HEK293 (cell line): Measurements from ENCODE around the gene WDR3.

ENCODE experiments used
- KLF16 ChIP-seq: fragments of 450-650 bp; formaldehyde crosslinking; IDR thresholded peaks from 2 replicates; pipeline ENCODE4 v1.5.1; 2017; ENCODE audit warnings: missing biosample characterization, missing genetic modification characterization
- KLF8 ChIP-seq: fragments of 450-650 bp; formaldehyde crosslinking; IDR thresholded peaks from 2 replicates; pipeline ENCODE4 v1.5.1; 2016; ENCODE audit warnings: missing biosample characterization, missing genetic modification characterization
- SP7 ChIP-seq: fragments of 450-650 bp; formaldehyde crosslinking; IDR thresholded peaks from 2 replicates; pipeline ENCODE4 v1.5.1; 2016; ENCODE audit warnings: missing biosample characterization, missing genetic modification characterization
- WT1 ChIP-seq: fragments of 450-650 bp; formaldehyde crosslinking; IDR thresholded peaks from 2 replicates; pipeline ENCODE4 v1.5.1; 2016; ENCODE audit warnings: missing biosample characterization, missing genetic modification characterization
- ZBTB48 ChIP-seq: fragments of 450-650 bp; formaldehyde crosslinking; IDR thresholded peaks from 2 replicates; pipeline ENCODE4 v1.5.1; 2016; ENCODE audit warnings: missing biosample characterization, missing genetic modification characterization
- ZFP69B ChIP-seq: fragments of 450-650 bp; formaldehyde crosslinking; IDR thresholded peaks from 2 replicates; pipeline ENCODE4 v1.5.1; 2016; ENCODE audit warnings: missing biosample characterization, missing genetic modification characterization
- ZNF2 ChIP-seq: fragments of 450-650 bp; formaldehyde crosslinking; IDR thresholded peaks from 2 replicates; pipeline ENCODE4 v1.5.1; 2016; ENCODE audit warnings: missing biosample characterization, missing genetic modification characterization
- ZNF501 ChIP-seq: fragments of 450-650 bp; formaldehyde crosslinking; IDR thresholded peaks from 2 replicates; pipeline ENCODE4 v1.5.1; 2016; ENCODE audit warnings: missing biosample characterization, missing genetic modification characterization
- ZNF521 ChIP-seq: fragments of 450-650 bp; formaldehyde crosslinking; IDR thresholded peaks from 2 replicates; pipeline ENCODE4 v1.5.1; 2017; ENCODE audit warnings: missing biosample characterization, mild to moderate bottlenecking, missing genetic modification characterization
- ZNF561 ChIP-seq: fragments of 450-650 bp; IDR thresholded peaks from 2 replicates; pipeline ENCODE4 v1.5.1; 2018; ENCODE audit warnings: missing biosample characterization, missing genetic modification characterization, borderline replicate concordance
- ZNF600 ChIP-seq: fragments of 450-650 bp; formaldehyde crosslinking; IDR thresholded peaks from 2 replicates; pipeline ENCODE4 v1.5.1; 2016; ENCODE audit warnings: missing biosample characterization, missing genetic modification characterization
- ZNF629 ChIP-seq: fragments of 450-650 bp; formaldehyde crosslinking; IDR thresholded peaks from 2 replicates; pipeline ENCODE4 v1.5.1; 2017; ENCODE audit warnings: missing biosample characterization, missing genetic modification characterization
- ZNF660 ChIP-seq: fragments of 450-650 bp; IDR thresholded peaks from 2 replicates; pipeline ENCODE4 v1.5.1; 2018; ENCODE audit warnings: missing biosample characterization, mild to moderate bottlenecking, missing genetic modification characterization
- ZNF76 ChIP-seq: fragments of 450-650 bp; formaldehyde crosslinking; IDR thresholded peaks from 2 replicates; pipeline ENCODE4; 2016; ENCODE audit warnings: low read depth, missing biosample characterization, missing genetic modification characterization, borderline replicate concordance
- ZNF792 ChIP-seq: fragments of 450-650 bp; formaldehyde crosslinking; IDR thresholded peaks from 2 replicates; pipeline ENCODE4 v1.5.1; 2016; ENCODE audit warnings: missing biosample characterization, missing genetic modification characterization
- TF ChIP-seq, protein P1 (sequence below): fragments of 450-650 bp; formaldehyde crosslinking; IDR thresholded peaks from 2 replicates; pipeline ENCODE4 v1.5.1; 2017; ENCODE audit warnings: missing biosample characterization, missing genetic modification characterization
- TF ChIP-seq, protein P2 (sequence below): fragments of 450-650 bp; formaldehyde crosslinking; optimal IDR thresholded peaks from 2 replicates; pipeline ENCODE3; 2016; ENCODE audit warnings: missing biosample characterization, mild to moderate bottlenecking, missing genetic modification characterization
- TF ChIP-seq, protein P3 (sequence below): fragments of 450-650 bp; formaldehyde crosslinking; conservative IDR thresholded peaks from 2 replicates; pipeline ENCODE4 v1.5.1; 2016; ENCODE audit warnings: low read depth, missing biosample characterization, missing genetic modification characterization
- TF ChIP-seq, protein P4 (sequence below): fragments of 450-650 bp; formaldehyde crosslinking; IDR thresholded peaks from 2 replicates; pipeline ENCODE4 v1.5.1; 2017; ENCODE audit warnings: missing biosample characterization, mild to moderate bottlenecking, missing genetic modification characterization, moderate library complexity
- TF ChIP-seq, protein P5 (sequence below): fragments of 450-650 bp; formaldehyde crosslinking; IDR thresholded peaks from 2 replicates; pipeline ENCODE4 v1.5.1; 2016; ENCODE audit warnings: missing biosample characterization, missing genetic modification characterization

WDR3 gene

DNA sequence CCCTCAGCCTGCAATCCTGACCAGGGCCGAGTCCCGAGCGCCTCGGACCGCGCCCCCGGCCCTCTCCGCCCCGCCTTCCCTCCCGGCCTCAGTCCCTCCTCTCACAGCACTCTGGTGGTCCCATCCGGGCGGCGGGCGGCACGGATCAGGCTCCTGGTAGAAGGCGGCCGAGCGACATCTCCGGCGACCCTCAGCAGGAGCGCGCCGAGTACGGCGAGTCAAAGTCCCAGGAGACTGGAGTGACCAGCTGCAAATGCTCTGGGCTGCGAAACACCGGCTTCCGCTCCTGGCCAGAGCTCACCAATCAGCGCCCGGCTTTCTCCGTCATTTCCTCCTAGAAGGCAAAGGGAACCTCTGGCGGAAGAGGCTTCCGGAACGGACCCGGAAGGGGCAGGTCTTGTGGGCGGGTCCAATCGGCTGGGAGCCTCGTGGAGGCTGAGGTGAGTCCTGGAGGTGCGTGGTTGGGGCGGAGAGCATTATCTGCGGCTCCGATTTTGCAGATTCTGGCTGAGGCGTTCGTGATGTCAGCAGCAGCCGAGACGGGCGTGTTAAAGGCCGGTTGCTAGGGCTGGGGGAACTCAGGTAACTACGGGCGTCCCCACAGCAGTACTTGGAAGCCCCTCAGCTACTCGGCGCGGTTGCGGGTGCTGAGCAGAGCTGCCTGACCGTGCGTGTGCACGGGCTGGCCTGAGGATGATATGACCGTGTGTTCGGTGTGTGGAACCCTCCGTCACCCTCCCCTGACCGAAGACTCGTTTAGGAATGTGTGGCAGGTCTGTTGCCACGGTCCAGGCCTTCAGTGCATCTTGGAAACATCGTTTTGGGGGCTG is at the start of gene WDR3, which contains the start of gene GDAP2 (continued):
- TF ChIP-seq, protein P1, sequence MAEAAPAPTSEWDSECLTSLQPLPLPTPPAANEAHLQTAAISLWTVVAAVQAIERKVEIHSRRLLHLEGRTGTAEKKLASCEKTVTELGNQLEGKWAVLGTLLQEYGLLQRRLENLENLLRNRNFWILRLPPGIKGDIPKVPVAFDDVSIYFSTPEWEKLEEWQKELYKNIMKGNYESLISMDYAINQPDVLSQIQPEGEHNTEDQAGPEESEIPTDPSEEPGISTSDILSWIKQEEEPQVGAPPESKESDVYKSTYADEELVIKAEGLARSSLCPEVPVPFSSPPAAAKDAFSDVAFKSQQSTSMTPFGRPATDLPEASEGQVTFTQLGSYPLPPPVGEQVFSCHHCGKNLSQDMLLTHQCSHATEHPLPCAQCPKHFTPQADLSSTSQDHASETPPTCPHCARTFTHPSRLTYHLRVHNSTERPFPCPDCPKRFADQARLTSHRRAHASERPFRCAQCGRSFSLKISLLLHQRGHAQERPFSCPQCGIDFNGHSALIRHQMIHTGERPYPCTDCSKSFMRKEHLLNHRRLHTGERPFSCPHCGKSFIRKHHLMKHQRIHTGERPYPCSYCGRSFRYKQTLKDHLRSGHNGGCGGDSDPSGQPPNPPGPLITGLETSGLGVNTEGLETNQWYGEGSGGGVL (tag by site-specific recombination) = 0 out of 2 replicates have a peak, but pooled peaks have one; percentile 32
- TF ChIP-seq ZNF76 (tag by site-specific recombination) (0 out of 2 replicates have a peak, but pooled peaks have one; percentile 44), ZNF521 (tag by site-specific recombination) (no peak), ZNF792 (tag by site-specific recombination) (no peak), KLF8 (tag by site-specific recombination) (peak; percentile 19), ZNF629 (tag by site-specific recombination) (peak; percentile 79), ZNF660 (tag by site-specific recombination) (peak; percentile 82), WT1 (tag by site-specific recombination) (no peak), ZNF2 (tag by site-specific recombination) (0 out of 2 replicates have a peak, but pooled peaks have one; percentile 69), ZNF501 (tag by site-specific recombination) (peak; percentile 73), ZNF600 (peak; percentile 75), ZBTB48 (tag by site-specific recombination) (0 out of 2 replicates have a peak, but pooled peaks have one; percentile 22), SP7 (tag by site-specific recombination) (0 out of 2 replicates have a peak, but pooled peaks have one; percentile 30), ZNF561 (tag by site-specific recombination) (peak; percentile 45; the same call in 1 of the 2 replicates), ZFP69B (no peak), KLF16 (tag by site-specific recombination) (peak; percentile 84; the same call in 1 of the 2 replicates)
- TF ChIP-seq, protein P2, sequence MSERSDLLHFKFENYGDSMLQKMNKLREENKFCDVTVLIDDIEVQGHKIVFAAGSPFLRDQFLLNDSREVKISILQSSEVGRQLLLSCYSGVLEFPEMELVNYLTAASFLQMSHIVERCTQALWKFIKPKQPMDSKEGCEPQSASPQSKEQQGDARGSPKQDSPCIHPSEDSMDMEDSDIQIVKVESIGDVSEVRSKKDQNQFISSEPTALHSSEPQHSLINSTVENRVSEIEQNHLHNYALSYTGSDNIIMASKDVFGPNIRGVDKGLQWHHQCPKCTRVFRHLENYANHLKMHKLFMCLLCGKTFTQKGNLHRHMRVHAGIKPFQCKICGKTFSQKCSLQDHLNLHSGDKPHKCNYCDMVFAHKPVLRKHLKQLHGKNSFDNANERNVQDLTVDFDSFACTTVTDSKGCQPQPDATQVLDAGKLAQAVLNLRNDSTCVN = peak; percentile 68
- TF ChIP-seq, protein P3, sequence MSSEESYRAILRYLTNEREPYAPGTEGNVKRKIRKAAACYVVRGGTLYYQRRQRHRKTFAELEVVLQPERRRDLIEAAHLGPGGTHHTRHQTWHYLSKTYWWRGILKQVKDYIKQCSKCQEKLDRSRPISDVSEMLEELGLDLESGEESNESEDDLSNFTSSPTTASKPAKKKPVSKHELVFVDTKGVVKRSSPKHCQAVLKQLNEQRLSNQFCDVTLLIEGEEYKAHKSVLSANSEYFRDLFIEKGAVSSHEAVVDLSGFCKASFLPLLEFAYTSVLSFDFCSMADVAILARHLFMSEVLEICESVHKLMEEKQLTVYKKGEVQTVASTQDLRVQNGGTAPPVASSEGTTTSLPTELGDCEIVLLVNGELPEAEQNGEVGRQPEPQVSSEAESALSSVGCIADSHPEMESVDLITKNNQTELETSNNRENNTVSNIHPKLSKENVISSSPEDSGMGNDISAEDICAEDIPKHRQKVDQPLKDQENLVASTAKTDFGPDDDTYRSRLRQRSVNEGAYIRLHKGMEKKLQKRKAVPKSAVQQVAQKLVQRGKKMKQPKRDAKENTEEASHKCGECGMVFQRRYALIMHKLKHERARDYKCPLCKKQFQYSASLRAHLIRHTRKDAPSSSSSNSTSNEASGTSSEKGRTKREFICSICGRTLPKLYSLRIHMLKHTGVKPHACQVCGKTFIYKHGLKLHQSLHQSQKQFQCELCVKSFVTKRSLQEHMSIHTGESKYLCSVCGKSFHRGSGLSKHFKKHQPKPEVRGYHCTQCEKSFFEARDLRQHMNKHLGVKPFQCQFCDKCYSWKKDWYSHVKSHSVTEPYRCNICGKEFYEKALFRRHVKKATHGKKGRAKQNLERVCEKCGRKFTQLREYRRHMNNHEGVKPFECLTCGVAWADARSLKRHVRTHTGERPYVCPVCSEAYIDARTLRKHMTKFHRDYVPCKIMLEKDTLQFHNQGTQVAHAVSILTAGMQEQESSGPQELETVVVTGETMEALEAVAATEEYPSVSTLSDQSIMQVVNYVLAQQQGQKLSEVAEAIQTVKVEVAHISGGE (tag by site-specific recombination) = peak; percentile 96
- TF ChIP-seq, protein P4, sequence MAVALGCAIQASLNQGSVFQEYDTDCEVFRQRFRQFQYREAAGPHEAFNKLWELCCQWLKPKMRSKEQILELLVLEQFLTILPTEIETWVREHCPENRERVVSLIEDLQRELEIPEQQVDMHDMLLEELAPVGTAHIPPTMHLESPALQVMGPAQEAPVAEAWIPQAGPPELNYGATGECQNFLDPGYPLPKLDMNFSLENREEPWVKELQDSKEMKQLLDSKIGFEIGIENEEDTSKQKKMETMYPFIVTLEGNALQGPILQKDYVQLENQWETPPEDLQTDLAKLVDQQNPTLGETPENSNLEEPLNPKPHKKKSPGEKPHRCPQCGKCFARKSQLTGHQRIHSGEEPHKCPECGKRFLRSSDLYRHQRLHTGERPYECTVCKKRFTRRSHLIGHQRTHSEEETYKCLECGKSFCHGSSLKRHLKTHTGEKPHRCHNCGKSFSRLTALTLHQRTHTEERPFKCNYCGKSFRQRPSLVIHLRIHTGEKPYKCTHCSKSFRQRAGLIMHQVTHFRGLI (tag by site-specific recombination) = peak; percentile 59; the same call in 1 of the 2 replicates
- TF ChIP-seq, protein P5, sequence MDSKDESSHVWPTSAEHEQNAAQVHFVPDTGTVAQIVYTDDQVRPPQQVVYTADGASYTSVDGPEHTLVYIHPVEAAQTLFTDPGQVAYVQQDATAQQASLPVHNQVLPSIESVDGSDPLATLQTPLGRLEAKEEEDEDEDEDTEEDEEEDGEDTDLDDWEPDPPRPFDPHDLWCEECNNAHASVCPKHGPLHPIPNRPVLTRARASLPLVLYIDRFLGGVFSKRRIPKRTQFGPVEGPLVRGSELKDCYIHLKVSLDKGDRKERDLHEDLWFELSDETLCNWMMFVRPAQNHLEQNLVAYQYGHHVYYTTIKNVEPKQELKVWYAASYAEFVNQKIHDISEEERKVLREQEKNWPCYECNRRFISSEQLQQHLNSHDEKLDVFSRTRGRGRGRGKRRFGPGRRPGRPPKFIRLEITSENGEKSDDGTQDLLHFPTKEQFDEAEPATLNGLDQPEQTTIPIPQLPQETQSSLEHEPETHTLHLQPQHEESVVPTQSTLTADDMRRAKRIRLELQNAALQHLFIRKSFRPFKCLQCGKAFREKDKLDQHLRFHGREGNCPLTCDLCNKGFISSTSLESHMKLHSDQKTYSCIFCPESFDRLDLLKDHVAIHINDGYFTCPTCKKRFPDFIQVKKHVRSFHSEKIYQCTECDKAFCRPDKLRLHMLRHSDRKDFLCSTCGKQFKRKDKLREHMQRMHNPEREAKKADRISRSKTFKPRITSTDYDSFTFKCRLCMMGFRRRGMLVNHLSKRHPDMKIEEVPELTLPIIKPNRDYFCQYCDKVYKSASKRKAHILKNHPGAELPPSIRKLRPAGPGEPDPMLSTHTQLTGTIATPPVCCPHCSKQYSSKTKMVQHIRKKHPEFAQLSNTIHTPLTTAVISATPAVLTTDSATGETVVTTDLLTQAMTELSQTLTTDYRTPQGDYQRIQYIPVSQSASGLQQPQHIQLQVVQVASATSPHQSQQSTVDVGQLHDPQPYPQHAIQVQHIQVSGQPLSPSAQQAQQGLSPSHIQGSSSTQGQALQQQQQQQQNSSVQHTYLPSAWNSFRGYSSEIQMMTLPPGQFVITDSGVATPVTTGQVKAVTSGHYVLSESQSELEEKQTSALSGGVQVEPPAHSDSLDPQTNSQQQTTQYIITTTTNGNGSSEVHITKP (tag by site-specific recombination) = peak; percentile 96
